HT1080 (cell line): Measurements from ENCODE around the gene RAB41. TPM values are rescaled to one million over a fixed set of nuclear protein-coding genes. Genes with fewer than 3 reads are reported as not detected.
"Not testable (repeated sequence)": the region's sequence is repeated elsewhere in the genome, so short reads cannot be mapped to it uniquely, and the experiment has no call there.

ENCODE experiments used
- DNase-seq: peaks from one replicate; pipeline ENCODE4 v3.0.0-alpha.2; 2015; ENCODE audit warnings: low read depth
- polyA plus RNA-seq, 2 experiments: library from polyadenylated mRNA; depleted of rRNA; stranded (reverse); fragments of >200 nt; gene quantifications; 2 replicates each; pipeline ENCODE4 v1.2.3, GENCODE V29; 2015
- total RNA-seq: library from RNA; depleted of rRNA; stranded (reverse); fragments of >200 nt; shearing (Covaris generic); gene quantifications from 2 replicates; pipeline ENCODE4 v1.2.3, GENCODE V29; 2014; rRNA removed

Gene RAB41
- not detected in 2 replicates for total RNA-seq
- not detected in 2 replicates for polyA plus RNA-seq (2015; cell fraction: cytosol; rRNA removed)
- not detected in 2 replicates for polyA plus RNA-seq (2015; cell fraction: nucleus; rRNA removed)

DNA sequence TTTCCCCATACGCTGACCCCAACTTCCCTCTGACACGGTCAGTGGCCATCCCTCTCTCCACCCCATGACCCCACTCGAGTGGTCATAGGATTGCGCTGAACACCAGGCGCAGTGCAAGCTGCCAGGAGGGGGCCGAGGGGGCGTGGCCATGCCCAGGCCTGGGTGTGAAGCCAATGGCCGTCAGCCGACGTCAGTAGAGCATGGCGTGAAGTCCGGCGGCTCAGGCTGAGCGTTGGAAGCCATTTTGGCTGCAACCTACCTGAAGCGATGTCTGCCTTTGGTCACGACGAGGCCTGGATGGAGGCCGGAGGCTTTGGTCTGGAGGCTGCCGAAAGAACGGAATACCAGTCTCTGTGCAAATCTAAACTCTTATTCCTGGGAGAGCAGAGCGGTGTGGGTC lies at the start of gene RAB41:
RAB41 (plus strand) TSS at position 222 of the 400 bp plus-strand sequence; CDS start at position 268, 46 bp downstream.
- no peak for DNase-seq

DNA sequence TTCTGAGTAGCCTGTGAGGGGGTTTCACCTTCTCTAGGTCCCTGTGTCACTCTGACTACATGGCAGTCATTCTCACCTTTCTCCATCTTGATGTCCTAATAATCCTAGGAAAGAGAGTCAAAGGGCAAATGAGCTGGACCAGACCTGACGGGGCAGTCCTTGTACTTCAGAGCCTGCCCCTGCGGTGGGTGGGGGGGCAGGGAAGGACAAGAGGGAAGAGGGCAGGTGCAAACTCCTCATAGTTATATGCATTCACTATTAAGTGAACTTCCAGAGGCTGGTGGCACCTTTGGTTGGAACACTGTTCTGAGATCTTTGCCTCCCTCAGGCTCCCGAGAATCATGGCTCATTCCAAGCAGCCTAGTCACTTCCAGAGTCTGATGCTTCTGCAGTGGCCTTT lies 47.6 kb upstream of the RAB41 start, which contains the start of gene AWAT1:
AWAT1 (plus strand) TSS at position 301 of the 400 bp plus-strand sequence; CDS start at position 342, 41 bp downstream.
- no peak for DNase-seq

DNA sequence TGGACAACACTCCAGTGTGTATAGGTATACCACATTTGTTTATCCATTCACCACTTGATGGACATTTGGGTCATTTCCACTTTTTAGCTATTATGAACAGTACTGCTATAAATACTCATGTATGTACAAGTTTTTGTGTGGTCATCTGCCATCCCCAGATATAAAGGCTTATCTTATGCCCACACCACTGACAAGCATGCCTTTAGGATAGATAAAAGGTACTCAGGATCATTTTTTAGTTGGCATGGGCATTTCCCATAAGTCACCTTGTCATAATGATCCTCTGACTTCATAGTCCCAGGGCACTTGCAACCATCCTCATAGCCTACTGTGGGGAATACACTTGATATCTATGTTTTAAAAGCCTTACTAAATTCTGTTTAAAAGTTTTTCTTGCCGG lies 41.2 kb upstream of the RAB41 start:
- DNase-seq: no peak

DNA sequence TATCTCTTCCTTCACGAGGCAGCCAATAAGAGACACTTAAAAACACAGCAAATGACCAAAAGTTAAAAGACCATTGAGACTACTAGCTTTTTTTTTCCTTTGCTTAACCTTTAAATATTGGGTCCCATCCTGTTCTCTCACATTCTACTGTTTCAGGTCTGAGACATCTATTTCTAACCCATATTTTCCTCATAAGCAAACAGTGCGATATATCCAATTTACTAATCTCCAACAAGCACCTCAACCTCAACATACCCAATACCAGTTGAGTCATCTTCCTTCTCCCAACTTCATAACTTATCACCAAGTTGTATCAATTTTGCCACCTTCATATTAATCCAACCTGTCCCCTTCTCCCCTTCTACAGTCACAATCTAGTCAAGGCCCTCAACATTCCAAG lies 40.5 kb upstream of the RAB41 start:
- no peak for DNase-seq

DNA sequence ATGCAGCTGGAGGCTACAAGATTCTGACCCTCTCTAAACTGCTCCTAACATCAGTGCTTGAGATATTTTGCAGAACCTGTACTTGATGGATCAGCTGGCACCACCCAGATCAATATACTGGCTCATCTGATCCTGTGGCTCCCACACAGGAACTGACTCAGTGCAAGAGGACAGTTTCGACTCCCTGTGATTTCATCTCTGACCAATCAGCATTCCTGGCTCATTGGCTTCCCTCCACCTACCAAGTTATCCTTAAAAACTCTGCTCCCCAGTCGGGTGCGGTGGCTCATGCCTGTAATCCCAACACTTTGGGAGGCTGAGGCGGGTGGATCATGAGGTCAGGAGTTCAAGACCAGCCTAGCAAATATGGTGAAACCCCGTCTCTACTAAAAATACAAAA lies 38.4 kb upstream of the RAB41 start:
- DNase-seq: peak; percentile 67

DNA sequence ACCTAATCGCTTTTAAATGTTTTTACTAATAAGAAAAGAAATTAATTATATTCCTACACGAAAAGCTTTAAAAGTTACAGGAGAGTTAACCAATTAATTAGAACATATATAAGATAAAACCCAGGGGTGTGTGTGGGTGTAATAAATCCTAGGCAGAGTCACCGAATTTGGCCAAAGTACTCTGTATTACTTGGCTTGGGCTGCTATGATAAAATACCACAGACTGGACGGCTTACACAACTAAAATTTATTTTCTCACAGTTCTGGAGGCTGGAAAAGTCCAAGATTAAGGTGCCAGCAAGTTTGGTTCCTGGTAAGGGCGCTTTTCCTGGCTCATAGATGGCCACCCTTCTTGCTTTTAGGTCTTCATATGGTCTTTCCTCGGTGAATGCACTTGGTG lies 37.1 kb upstream of the RAB41 start:
- DNase-seq: no peak

DNA sequence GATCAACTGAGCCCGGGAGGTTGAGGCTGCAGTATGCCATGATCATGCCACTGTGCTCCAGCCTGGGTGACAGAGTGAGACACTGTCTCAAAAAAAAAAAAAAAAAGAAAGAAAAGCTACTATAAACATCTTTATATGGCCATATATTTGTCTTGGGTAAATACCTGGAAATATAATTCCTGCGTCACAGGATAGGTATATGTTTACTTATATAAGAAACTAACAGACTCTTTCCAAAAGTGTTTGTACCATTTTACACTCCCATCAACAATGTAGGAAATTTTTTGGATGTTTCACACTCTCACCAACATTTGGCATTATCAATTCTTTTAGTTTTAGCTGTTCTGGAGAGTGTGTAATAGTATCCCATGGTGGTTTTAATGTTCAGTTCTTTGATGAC lies 34.7 kb upstream of the RAB41 start:
- DNase-seq: no peak

DNA sequence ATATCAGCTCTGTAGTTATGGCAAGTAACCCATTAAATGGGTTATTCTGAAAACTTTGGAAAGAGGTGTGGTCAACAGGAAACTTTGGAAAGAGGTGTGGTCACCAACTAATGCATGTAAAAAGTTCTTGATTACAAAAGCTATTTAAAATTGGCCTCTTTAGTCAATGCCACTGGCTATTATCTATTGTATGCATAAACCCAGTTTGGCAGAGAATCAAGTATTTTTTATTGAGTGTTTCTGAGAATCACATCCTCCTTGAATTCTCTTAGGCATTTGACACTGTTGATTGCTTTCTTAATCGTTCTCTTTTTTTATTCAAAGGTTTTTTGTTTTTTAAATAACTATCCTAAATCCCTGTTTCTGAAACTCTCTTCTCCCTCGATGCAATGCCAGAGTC lies 29.5 kb upstream of the RAB41 start:
- no peak for DNase-seq

DNA sequence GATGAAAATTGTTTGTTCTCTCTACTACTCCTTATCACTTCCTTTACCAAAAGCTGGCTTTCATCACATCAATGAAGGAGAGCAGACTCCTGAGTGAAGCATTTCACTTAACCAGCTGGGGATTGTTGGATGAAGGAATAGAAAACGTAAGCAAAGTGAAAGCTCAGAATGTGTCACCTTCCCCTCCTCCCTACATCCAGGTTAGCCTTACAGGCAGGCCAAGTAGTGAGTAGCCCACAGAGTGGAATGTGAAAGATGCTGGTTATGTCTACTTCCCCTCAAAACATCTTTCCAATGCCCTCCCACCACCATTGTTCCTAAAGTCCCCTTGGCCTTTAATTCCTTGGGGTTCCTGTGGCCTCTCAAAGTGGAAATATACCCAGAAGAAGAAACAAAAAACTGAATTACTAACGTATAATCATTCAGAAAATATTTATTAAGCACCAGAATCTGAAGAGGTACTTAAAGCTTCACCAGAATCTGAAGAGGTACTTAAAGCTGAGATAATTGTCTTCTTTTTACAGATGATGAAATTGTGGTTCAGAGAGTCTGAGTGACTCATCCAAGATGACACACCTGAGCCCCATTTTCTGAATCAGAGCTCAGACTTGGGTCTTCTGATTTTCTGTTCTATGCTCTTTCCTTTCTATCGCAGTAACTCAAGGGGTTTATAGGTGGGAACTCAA lies 28.5 kb upstream of the RAB41 start:
- DNase-seq: peak; percentile 76

DNA sequence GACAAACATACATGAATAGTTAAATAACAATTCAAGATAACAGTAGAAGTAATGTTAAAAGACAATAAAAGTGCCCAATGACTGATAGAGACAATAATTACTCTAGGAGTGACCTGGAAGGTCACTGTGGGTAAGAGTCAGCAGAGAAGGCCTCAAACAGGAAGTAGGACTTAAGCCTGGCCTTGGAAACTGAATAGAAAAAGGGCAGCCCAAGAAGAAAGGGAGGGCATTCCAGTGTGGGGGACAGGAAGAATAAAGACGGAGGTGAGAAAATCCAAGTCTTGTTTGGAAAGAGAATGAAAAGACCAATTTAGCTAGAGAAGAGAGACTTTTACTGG lies 27.9 kb upstream of the RAB41 start:
- peak; percentile 76 for DNase-seq

DNA sequence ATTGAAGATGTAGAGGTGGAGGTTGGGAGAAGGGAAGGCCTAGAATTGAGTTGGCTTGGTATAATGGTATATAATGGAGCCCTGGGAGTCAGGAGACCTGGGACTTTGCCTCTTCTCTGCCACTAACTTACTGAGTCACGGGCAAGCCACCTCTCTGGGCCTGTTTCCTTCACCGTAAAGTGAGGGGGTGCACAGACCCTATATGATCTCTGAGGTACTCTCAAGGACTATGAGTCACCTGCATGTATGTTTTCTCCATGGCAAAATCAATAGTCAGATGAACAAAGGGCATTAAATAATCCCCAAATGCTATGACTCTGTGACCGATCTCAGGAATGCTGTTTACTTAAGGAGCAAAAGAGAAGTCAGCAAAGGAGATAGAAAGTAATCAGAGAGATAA lies 27.1 kb upstream of the RAB41 start:
- DNase-seq: no peak

DNA sequence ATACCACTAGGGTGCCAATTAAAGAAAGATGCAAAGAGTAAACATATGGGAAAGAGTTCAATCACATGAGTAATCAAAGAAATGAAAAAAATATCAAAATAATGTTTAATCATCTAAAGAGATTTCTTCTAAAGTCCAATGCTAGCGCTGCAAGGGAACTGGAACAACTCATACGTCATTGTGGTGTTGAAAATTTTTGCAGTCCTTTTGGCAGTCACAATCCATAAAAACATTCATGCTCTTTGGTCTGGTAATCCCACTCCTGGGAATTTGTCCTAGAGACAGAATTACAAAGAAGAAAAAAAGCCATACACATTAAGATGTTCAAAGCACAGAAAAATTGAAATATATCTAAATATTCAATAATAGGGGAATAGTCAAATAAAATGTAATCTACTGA lies 26.5 kb upstream of the RAB41 start:
- no peak for DNase-seq

DNA sequence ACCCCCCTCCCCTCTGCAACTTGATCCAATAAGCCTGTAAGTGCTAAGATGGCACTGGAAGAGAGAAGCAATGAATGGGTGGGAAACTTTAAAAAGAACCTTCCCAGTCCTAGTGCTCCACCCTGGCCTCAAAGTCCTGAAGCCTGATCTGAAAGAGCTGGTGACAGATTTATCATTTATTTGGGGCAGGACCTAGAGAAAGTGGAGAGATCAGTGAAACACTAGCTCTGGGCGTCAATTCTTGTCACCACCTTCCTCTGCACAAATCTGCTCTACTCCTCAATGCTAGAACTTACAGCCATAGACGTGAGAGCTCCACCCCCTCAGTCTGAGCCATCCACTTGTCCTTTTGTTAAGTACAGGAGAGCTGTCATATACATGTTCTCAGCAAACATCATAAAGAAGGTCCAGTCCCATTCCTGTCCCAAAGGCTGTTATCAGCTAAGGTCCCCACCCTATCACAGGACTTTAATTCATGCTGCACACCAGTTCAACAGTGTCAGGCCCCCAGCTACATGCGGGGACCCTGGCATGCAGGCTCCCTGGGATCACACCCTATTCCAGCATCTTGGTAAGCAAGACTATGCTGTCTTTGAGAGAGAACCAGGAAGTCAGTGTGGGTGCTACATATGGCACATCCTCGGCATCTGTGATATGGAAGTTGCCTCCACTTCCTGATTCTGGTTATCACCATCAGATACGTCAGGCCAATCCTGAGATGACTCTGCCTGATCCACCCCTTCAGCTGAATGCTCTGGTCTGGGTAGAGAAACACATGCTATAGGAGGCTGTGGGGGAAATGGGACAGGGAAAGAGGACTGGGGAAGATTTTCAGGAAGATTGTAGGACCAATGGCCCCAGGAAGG lies 24.3 kb upstream of the RAB41 start:
- DNase-seq: no peak

DNA sequence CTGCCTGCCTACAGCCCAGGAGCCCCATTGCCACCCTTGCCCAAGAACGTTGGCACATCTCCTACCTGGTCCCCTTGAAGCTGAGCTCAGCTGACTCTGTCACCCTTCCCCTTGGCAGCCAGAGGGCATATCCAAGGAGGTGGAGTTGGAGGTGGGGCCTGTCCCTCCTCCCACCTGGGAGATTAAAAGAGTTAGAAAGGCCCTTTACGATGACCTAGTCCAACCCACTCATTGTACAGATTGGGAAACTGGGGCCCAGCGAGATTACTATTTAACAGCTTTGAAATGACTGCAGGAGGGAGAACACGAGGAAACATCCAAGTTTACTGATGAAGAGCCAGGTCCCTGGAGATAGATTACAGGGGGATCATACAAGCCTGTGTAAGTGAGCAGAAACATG lies 21.9 kb upstream of the RAB41 start, which contains the start of gene P2RY4:
P2RY4 (minus strand) TSS at position 101 of the 400 bp plus-strand sequence. CDS start 580 bp downstream, outside the sequence.
- DNase-seq: no peak

DNA sequence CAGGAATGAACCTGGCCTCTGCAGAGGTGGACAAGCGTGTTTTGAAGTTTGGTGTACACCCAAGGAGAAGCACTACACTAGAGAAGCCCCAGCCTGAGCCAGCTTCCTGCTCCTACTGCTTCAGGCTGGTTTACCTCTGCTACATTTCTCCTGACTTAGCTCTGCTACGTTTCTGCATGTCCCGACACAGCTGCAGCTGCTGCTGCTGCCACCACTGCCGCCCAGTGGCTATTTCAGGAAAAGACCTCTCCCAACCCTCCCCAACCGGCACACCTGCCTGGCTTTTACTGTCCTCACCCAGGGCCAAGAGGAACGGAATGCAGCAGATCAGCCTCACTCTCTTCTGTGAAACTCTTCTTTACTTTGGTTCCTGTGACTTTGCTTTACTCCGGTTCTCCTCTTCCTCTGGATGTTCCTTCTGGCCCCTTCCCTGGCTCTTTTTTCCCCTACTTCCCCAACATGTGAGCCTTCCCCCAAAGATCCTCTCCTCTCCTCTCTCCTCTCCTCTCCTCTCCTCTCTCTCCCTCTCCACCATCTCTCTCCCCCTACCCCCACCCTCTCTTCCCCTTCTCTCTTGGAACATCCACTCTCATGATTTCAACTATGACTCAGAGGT lies 18.9 kb upstream of the RAB41 start:
- DNase-seq: peak; percentile 62

DNA sequence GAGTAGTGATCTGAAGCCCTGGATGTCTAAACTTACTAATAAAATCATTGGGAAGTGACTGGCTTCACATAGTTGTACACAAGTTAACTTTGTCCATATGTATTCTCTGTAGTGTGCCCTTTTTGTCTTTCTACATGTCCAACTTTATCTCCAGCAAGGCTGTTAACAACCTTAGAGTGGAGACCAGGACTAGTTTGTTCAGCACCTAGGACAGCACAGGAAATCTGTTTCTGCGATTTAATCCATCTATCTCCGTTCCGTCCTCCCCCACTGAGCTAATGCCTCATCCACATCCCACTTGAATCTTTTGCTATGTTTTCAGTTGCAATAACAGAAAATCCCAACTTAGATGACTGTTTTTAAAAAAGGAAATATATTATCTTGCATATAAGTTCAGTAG lies 17.2 kb upstream of the RAB41 start:
- DNase-seq: no peak

DNA sequence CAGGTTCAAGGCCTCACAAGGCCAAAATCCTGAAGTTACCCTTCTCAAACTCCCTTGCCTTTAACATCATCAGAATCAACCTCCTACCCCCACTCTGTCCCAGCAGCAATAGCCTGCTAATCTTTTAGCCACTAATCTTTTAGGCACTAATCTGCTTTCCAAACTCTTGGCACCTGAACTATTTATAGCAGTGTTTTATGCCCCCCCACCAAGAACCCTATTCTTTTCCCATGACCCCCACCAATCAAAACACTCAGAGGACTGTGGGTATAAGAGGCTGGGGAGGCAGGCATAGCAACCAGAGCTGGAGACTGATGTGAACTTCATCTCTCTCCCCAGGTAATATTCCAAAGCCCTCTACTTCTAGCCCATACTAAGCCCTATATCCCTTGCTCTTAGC lies 13.9 kb upstream of the RAB41 start, which contains the start of gene ARR3:
ARR3 (plus strand) TSS at position 301 of the 400 bp plus-strand sequence. CDS start 1,052 bp downstream, outside the sequence.
- no peak for DNase-seq

DNA sequence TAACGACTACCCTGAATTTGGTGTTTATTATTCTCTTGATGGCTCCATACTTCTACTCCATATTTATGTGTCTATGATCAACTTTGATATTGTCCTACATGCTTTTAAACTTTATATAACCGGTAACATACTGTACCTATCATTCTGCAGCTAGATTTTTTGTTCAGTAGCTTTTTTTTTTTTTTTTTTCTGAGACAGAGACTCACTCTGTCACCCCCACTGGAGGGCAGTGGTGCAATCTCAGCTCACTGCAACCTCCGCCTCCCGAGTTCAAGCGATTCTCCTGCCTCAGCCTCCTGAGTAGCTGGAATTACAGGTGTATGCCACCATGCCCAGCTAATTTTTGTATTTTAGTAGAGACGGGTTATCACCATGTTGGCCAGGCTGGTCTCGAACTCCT lies 7.9 kb upstream of the RAB41 start:
- DNase-seq: not testable (repeated sequence)

DNA sequence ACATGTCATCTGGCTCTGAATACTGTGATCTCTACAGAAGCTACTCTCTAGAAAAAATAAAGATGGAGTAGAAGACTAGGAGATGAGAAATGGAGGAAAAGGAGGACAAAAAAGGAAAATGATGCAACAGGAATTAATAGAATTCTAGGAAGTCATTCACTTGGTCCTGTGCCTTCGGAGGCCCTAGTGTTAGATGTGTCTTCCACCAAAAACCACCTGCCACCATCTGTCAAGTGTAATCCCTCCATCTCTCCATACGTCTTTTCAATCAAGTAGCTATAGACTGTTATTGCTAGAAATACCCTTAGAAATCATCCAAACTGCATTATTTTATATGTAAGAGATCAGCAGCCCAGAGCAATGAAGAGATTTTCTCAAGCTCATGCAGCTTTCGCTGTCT lies 2.9 kb upstream of the RAB41 start:
- DNase-seq: no peak

DNA sequence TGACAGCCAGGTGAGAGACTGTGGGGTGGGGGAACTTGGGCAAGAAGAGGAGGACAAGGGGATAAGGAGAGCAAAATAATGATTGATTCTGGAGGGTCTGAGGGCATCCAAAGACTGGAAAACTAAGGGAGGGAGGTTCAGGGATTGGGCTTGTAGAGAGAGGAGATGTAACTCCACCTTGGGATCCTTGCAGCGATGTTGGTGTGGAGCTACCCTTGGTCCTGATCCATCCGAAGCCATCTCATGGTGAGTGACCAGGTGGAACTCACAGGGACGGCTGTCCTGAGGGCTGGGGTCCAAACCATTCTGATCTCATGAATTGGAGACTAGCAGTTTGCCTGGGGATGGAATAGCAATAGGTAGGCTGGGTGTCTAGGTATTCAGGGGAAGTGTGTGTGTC lies 1.4 kb upstream of the RAB41 start:
- DNase-seq: no peak

DNA sequence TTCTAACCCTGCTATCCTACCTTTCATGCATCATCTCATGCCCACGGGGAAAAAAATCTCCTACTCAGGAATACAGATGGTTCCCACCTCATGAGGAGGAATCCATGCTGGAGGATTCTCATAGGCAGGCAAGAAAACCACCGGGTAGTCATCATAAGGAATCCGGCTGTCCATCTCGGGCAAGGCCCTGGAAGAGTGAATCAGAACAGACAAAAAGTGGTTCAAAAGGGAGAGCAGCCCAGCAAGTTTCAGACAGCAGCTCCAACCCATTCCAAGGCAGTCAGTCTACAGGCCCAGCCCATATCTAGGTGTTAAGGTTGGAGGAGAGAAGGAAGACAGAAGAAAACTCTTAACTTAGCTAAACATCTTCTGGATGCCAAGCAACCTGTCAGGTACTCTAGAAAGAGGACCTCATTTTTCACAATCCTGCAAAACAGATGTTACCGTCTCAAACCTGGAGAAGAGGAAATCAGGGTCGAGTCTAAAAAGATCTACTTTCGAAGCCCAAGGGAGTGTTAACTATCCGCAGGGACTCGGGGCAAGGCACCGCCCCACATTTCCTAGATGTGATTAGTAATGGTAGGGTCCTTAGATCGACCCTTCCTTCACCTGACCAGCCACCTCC lies 7.3 kb downstream of the RAB41 start:
- DNase-seq: peak; percentile 7
